Measurements from ENCODE around the gene QRFP. TPM values are rescaled to one million over a fixed set of nuclear protein-coding genes. Genes with fewer than 3 reads are reported as not detected.

QRFP gene
- not detected for total RNA-seq
- long read RNA-seq, result 0 reads

DNA sequence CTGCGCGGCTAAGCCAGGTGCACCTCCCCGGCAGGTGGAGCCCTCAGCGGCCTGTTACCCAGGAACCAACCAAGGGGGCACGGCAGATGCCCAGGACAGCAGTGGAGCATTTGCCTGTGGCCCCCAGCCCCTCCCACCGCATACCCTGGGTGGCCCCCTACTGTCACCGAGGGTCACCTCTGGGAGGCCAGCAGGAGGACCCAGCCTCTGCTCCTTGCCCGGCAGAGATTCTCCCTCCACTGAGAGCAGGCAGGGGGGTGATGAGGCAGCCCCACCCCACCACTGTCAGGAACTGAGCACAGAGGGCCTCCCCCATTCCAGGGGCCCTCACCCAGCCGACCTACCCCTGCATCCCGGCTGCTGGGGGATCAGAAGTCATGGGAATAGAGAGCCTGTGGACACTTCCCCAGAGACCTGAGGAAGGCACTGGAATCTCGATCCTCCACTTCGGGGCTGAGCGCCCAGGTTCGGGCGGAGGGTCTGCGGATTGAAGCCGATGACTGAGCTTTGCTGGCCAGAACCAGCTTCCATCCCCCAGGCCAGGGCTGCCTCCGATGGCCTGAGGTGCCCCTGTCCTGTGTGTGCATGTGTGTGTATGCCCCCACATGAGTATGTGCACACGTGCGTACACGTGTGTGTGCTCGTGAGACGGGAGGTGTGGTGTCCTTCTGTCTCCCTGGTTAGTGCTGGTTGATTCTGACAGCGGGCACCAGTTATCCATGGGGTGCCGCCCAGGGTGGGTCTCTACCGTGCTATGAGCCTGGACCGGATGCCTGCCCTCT lies at the start of gene QRFP:
Gene QRFP (minus strand): TSS at position 580 of the 782 bp plus-strand sequence. CDS start 2,974 bp downstream, outside the sequence.
- no peak for DNase-seq (ENCODE audit: low spot score)
- intact Hi-C loops (cut with DNase I), result no loop called here

DNA sequence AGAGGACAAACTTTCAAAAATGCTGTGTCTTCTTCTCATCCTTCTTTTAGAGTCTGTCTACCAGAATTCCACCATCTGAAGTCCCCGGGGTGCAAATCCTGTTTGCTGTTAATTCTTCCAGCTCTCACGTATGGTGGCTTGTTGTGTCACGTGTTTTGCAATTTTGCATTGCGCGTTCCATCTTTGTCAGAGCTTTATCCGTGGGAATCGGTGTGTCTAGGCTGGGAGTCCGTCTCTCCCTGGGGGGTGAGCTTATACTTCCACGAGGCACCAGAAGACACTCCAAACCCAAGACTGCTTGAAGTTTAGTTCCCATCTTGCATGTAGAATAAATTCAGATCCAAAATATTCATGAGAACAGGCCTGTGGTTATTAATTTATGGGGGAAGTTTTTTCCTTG lies 48.6 kb upstream of the QRFP start:
- intact Hi-C loops (cut with DNase I), result no loop called here
- DNase-seq (ENCODE audit: low spot score), result no peak

GRCh38 chr9:130944510-130945058 lies 48.0 kb upstream of the QRFP start:
- intact Hi-C loops (cut with DNase I), result loop anchor here (5.0 kb wide), 1 partner anchor 172 kb away; no protein-coding TSS in a partner anchor
- no peak for DNase-seq (ENCODE audit: low spot score)

DNA sequence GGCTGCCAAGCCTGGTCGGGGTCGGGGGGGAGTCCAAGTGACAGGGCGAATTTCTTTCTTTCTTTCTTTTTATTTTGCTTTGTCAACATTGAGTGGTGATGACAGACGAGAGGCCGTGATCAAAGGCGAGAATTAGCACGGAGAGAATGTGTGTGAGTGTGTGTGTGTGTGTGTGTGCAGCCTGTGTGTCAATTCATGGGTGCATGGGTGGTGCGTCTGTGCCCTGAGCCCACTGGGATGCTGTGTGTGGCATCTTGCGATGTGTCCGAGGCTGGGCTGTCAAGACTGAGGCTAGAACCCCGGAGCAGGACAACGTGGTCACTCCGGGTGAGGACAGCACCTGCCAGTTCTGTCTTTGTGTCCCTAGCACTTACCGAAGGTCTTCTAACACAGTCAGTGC lies 47.2 kb upstream of the QRFP start:
- intact Hi-C loops (cut with DNase I), result loop anchor here (5.0 kb wide), 1 partner anchor 171 kb away; no protein-coding TSS in a partner anchor
- DNase-seq (ENCODE audit: low spot score), result no peak

GRCh38 chr9:130943221-130943620 lies 46.6 kb upstream of the QRFP start:
- DNase-seq (ENCODE audit: low spot score), result no peak
- intact Hi-C loops (cut with DNase I), result loop anchor here (5.0 kb wide), 1 partner anchor 171 kb away; no protein-coding TSS in a partner anchor

DNA sequence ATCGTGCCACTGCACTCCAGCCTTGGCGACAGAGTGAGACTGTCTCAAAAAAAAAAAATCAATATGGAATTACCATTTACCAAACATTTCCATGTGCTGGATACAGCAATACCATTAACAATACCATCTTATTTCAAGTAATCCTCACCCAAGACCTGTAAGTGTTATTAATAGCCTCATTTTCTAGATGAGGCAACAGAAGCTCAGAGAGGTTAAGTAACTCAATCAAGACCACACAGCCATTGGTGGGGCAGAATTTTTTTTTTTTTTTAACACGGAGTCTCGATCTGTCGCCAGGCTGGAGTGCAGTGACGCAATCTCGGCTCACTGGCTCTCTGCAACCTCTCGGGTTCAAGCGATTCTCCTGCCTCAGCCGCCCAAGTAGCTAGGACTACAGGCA lies 46.1 kb upstream of the QRFP start:
- intact Hi-C loops (cut with DNase I), result loop anchor here (5.0 kb wide), 1 partner anchor 170 kb away; no protein-coding TSS in a partner anchor
- no peak for DNase-seq (ENCODE audit: low spot score)

GRCh38 chr9:130942084-130942483 lies 45.5 kb upstream of the QRFP start:
- intact Hi-C loops (cut with DNase I), result loop anchor here (5.0 kb wide), 1 partner anchor 170 kb away; no protein-coding TSS in a partner anchor
- DNase-seq (ENCODE audit: low spot score), result no peak

- intact Hi-C loops (cut with DNase I), result loop anchor here (2.0 to 5.0 kb wide), 3 partner anchors 58 to 234 kb away; no protein-coding TSS in a partner anchor
- peak; percentile 82 for DNase-seq (ENCODE audit: low spot score)
Observed at GRCh38 chr9:130940693-130941576, 44.3 kb upstream of the QRFP start.

GRCh38 chr9:130940027-130940549 lies 43.5 kb upstream of the QRFP start:
- intact Hi-C loops (cut with DNase I), result loop anchor here (2.0 to 5.0 kb wide), 3 partner anchors 59 to 233 kb away; no protein-coding TSS in a partner anchor
- no peak for DNase-seq (ENCODE audit: low spot score)

GRCh38 chr9:130939405-130940026 lies 42.9 kb upstream of the QRFP start:
- no peak for DNase-seq (ENCODE audit: low spot score)
- intact Hi-C loops (cut with DNase I), result loop anchor here (2.0 to 5.0 kb wide), 4 partner anchors 59 to 233 kb away; no protein-coding TSS in a partner anchor

DNA sequence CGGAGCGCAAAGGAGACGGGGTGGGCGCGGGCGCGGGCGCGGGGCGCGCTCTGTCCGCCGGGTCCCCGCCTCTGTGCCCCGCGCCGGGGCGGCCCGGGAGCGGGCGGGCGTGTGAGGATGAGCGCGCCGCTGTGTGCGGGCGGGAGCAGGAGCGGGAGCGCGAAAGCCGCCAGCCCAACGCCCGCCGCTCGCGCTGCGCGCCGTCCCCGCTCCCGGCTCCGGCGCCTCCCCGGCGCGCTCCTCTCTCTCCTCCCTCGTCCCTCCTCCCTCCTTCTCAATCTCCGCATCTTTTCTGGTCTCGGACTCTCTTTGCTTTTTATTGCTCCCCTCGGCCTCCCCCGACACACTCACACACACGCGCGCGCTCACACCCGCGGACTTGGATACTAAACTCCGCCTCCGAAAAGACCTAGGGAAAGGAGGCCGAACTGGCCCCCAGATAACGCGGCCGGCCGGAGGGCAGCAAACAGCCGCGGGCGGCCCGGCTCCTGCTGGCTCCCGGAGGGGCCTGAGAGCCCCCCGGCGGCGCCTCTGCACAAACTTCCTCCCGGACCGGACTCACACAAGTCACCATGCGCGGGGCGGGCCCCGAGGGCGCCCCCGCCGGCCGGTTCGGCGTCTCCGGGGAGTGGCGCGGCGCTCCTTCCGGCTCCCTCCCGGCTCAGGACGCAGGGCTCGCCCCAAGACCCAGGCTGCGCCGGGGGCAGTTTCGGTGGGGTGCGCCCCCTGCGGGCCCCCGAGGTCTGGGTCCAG lies 42.2 kb upstream of the QRFP start, which contains the start of gene FIBCD1:
Gene FIBCD1 (minus strand): TSS at position 596 of the 753 bp plus-strand sequence. CDS start 640 bp downstream, outside the sequence.
- DNase-seq (ENCODE audit: low spot score), result no peak
- intact Hi-C loops (cut with DNase I), result loop anchor here (2.0 kb wide), 1 partner anchor 74 kb away; no protein-coding TSS in a partner anchor

DNA sequence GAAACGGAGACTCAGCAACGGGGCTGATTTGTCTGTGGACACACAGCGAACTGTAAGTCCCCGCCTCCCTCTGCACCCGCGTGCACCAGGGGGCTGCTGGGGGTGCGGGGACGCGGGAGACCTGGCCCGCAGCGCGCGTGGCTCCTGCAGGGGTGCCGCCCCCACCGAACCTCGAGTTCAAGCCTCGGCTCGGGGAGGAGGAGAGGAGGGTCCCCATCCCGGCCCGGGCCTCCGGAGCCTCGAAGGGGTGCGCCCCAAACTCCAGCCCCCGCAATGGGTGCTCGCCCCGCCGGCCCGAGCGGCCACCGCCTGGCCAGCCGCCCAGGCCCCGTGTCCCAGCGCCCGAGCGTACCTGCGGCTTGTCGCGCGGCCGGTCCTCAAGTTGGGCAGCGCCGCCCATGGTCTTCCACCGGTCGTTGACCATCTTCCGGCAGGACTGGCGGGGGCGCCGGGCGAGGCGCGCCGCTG lies 41.6 kb upstream of the QRFP start:
- intact Hi-C loops (cut with DNase I), result loop anchor here (2.0 kb wide), 1 partner anchor 73 kb away; no protein-coding TSS in a partner anchor
- no peak for DNase-seq (ENCODE audit: low spot score)

DNA sequence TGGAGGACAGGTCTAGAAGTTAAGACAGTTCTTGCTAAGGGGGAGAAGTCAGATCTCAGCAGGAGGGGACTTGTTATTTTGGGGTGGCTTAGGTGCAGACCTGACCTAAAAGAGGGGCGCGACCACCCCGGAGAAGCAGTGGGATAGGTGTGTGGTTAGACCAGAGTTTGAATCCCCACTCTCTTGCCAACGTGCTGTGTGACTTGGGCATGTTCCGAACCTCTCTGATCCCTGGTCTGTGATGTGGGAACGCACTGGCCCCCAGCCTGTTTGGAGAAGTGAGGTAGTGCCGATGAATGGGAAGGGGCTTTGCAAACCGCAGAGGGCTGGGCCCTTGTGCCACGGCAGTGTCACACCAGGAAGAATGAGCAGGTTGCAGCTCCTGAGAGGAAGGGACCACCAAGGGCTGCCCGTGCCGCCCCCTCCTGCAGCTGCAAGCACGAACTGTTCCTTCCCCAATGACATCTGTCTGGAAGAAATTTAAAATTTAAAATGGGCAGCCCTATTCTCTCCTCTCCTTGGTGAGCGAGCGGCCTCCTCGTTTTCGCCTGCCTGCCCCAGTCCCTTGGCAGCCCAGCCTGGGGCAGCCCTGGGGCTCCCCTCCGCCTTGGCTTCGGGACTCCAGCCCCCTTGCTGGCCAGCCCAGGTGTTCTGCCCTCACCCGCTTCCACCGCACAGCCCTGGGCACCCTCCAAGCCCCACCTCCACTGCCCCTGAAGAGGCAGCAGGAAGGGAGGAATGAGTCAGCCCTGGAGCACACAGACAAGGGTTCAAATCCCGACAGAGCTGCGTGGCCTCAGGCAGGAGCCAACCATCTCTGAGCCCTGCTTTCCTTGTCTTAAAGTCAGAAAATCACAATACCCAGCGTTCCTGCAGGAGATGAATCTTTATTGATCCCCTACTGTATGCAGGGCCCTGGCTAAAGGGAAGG lies 40.8 kb upstream of the QRFP start:
- intact Hi-C loops (cut with DNase I), result loop anchor here (2.0 kb wide), 1 partner anchor 73 kb away; no protein-coding TSS in a partner anchor
- DNase-seq (ENCODE audit: low spot score), result no peak

- no peak for DNase-seq (ENCODE audit: low spot score)
- intact Hi-C loops (cut with DNase I), result no loop called here
Observed at GRCh38 chr9:130936285-130937117, 39.9 kb upstream of the QRFP start.

DNA sequence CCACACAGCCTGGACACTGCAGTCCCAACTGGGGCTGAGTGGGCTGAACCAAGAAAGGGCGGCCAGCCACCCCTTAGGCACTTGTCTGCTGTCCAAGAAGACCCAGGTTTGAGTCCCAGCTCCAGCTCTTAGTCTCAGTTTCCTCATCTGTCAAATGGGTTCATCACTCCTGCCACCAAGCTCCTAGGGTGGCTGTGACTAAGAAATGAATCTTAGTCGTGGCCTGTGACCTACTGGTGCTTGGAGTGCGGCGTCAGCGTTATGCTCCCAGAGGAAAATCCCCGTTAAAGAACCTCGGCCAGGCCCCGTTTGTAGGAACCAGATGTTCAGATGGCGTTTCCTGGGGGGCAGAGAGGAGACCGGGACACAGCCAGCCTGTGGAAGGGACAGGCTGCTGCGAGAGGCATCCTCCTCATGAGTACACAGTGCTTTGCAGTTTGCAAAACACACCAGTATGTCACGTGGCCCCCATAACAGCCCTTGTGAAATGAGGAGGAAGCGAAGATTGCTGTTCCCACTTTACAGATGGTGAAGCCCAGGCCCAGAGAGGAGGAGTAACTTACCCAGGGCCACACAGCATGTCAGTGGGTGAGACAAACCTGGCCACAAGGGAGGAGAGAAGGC lies 39.1 kb upstream of the QRFP start:
- DNase-seq (ENCODE audit: low spot score), result no peak
- intact Hi-C loops (cut with DNase I), result no loop called here
